Measurements from ENCODE around the gene CCDC83.

CCDC83 gene

DNA sequence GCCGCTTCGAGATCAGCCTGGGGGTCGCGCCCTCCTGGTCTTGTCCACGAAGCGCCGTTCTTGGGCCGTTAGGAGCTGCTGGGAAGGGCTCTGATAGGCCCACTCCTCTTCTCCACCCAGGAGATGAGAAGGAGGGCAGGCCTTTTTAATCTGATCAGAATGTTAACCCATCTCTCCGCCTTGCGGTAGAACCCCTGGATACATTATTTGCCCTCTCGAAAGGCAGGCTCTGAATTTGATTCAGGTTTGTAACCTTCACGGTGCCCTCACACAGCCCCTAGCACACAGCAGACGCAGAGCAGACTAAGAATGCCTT, at the start of gene CCDC83:
Gene CCDC83 (plus strand): TSS at position 43 of the 316 bp plus-strand sequence. CDS start 9,741 bp downstream, outside the sequence.
- H3K36me3 ChIP-seq = no peaks in the 10 kb centered on the region; a peak in 1 of 22 replicates
- no peak for TF ChIP-seq Cebpa-rat (IDR thresholded peaks at IDR 0.05)
- no peaks in the 10 kb centered on the region for H3K27me3 ChIP-seq
- peak within 1 kb of the TSS; percentile 75 to 86 (median 80) for H3K9ac ChIP-seq
- H4K20me1 ChIP-seq = no peaks in the 10 kb centered on the region
- H3K4me2 ChIP-seq = peak within 1 kb of the TSS; percentile 72 to 96 (median 88)
- peak within 1 kb of the TSS; percentile 55 to 83 (median 79) for H3K27ac ChIP-seq
- peak within 1 kb of the TSS; percentile 53 to 70 (median 62) for H3K4me3 ChIP-seq
- H3K4me1 ChIP-seq = peaks cover 4 to 14% (median 7%) of the 10 kb centered on the region in 10 experiments; a peak in 15 of 20 replicates
- H3K9me3 ChIP-seq (replicated peaks in 1 of 11) = peaks cover 10 to 20% (median 14%) of the 10 kb centered on the region in 11 experiments; a peak in 20 of 22 replicates

GRCh38 chr11:85805387-85805786, 49.8 kb upstream of the CCDC83 start:
- peaks cover 0 to 8% (median 0%) of the 10 kb centered on the region in 11 experiments; a peak in 2 of 22 replicates for H4K20me1 ChIP-seq
- H3K4me1 ChIP-seq = peaks cover 3 to 8% (median 6%) of the 10 kb centered on the region in 10 experiments; a peak in 19 of 20 replicates
- H3K9ac ChIP-seq = no peak overlapping the region
- H3K4me3 ChIP-seq = no peak overlapping the region
- H3K4me2 ChIP-seq = no peak overlapping the region
- no peaks in the 10 kb centered on the region for H3K9me3 ChIP-seq (replicated peaks in 1 of 11)
- no peak overlapping the region for H3K27ac ChIP-seq
- H3K36me3 ChIP-seq = no peaks in the 10 kb centered on the region
- H3K27me3 ChIP-seq = peaks cover 14 to 22% (median 18%) of the 10 kb centered on the region in 11 experiments
- no peak for TF ChIP-seq Cebpa-rat (IDR thresholded peaks at IDR 0.05)

DNA sequence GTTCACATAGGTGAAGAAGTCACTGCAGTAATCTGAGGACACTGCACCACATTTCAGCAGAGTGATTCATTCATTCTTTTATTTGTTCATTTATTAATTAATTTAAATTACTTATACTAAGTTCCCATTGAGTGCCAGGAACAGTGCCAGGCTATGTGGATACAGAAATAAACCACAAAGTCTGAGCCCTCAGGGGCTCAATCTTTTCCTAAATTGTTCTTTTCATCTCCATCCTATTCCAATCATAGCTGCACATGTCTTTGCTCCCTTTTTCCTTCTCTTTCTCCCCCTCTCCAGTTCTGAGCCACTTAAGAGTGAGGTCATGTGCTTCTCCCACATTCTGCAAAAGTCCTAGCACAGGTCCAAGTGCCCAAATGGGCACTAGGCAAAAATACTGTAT, 49.2 kb upstream of the CCDC83 start:
- Histone ChIP-seq H3K27ac (no peak overlapping the region), H3K4me1 (peaks cover 8 to 13% (median 11%) of the 10 kb centered on the region in 10 experiments; a peak in 19 of 20 replicates), H3K4me2 (no peak overlapping the region), H3K9me3 (replicated peaks in 1 of 11) (no peaks in the 10 kb centered on the region), H3K27me3 (peaks cover 21 to 28% (median 24%) of the 10 kb centered on the region in 11 experiments), H4K20me1 (peaks cover 0 to 10% (median 0%) of the 10 kb centered on the region in 11 experiments; a peak in 2 of 22 replicates), H3K4me3 (no peak overlapping the region), H3K9ac (no peak overlapping the region), H3K36me3 (no peaks in the 10 kb centered on the region)
- TF ChIP-seq Cebpa-rat (IDR thresholded peaks at IDR 0.05) = no peak

DNA sequence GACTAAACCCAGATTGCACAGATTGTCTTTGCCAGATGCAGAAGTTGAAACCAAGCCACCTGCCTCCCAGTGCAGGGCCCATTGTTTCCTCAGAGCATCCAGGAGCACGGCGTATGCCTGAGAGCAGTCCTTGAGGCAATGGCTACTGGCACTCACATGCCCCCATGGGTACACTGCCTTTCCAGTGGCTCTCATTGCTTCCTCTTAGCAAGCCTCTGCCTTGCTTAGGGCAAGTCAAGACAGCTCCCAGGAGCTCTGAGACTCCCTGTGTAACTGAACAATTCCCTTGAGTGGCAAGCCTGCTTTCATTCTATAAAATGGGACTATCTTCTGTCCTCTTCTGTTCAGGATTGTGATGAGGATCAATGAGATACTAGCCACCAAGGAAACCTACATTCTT, 48.3 kb upstream of the CCDC83 start:
- H3K27ac ChIP-seq = no peak overlapping the region
- H3K27me3 ChIP-seq = peaks cover 29 to 37% (median 33%) of the 10 kb centered on the region in 11 experiments
- H3K9ac ChIP-seq = no peak overlapping the region
- peaks cover 8 to 16% (median 11%) of the 10 kb centered on the region in 10 experiments; a peak in 19 of 20 replicates for H3K4me1 ChIP-seq
- no peak overlapping the region for H3K4me3 ChIP-seq
- peaks cover 0 to 10% (median 0%) of the 10 kb centered on the region in 11 experiments; a peak in 2 of 22 replicates for H4K20me1 ChIP-seq
- TF ChIP-seq Cebpa-rat (IDR thresholded peaks at IDR 0.05) = no peak
- H3K9me3 ChIP-seq (replicated peaks in 1 of 11) = 0 out of 22 replicates have a peak, but pooled peaks cover 0 to 4% (median 0%) of the 10 kb centered on the region in 11 experiments
- no peak overlapping the region for H3K4me2 ChIP-seq
- H3K36me3 ChIP-seq = no peaks in the 10 kb centered on the region

GRCh38 chr11:85809191-85809590, 46.0 kb upstream of the CCDC83 start:
- Histone ChIP-seq H3K4me3 (no peak overlapping the region), H3K36me3 (no peaks in the 10 kb centered on the region), H4K20me1 (peaks cover 0 to 10% (median 0%) of the 10 kb centered on the region in 11 experiments; a peak in 2 of 22 replicates), H3K4me1 (peaks cover 8 to 19% (median 12%) of the 10 kb centered on the region in 10 experiments; a peak in 19 of 20 replicates), H3K27ac (no peak overlapping the region), H3K27me3 (peaks cover 33 to 47% (median 41%) of the 10 kb centered on the region in 11 experiments), H3K9ac (no peak overlapping the region), H3K9me3 (replicated peaks in 1 of 11) (0 out of 22 replicates have a peak, but pooled peaks cover 0 to 4% (median 0%) of the 10 kb centered on the region in 11 experiments), H3K4me2 (no peak overlapping the region)
- TF ChIP-seq Cebpa-rat (IDR thresholded peaks at IDR 0.05) = no peak

DNA sequence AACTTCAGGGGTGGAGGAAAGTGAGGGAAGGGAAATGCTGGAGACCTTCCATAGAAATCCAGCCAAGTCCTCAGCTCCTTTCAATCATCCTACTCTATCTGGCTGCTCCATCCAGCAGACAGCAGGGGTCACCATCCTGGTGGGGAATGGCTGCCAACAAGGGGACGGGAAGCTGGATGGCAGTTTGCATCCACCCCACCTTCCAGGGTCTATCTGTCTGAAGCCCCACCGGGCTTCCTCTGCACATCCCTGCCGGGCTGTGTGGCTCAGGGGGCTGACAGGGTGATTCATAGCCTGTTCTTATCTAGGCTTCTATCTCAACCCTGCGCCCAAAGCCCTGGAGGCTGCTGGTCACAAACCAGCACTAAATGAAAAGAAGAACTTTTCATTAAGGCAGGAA, 45.3 kb upstream of the CCDC83 start:
- Histone ChIP-seq H3K27ac (no peak overlapping the region), H3K4me1 (peaks cover 8 to 19% (median 12%) of the 10 kb centered on the region in 10 experiments; a peak in 19 of 20 replicates), H3K4me2 (peak overlapping the region; percentile 77 to 94 (median 85)), H3K9me3 (replicated peaks in 1 of 11) (0 out of 22 replicates have a peak, but pooled peaks cover 0 to 4% (median 0%) of the 10 kb centered on the region in 11 experiments), H3K4me3 (peak overlapping the region in 3 of 10 experiments; percentile 62 to 72 (median 64); a peak in 7 of 20 replicates), H4K20me1 (peaks cover 0 to 10% (median 0%) of the 10 kb centered on the region in 11 experiments; a peak in 2 of 22 replicates), H3K9ac (no peak overlapping the region), H3K27me3 (peaks cover 33 to 47% (median 41%) of the 10 kb centered on the region in 11 experiments), H3K36me3 (no peaks in the 10 kb centered on the region)
- no peak for TF ChIP-seq Cebpa-rat (IDR thresholded peaks at IDR 0.05)

- Histone ChIP-seq H3K9ac (peak overlapping the region in 7 of 11 experiments; percentile 20 to 66 (median 51); a peak in 10 of 22 replicates), H3K36me3 (no peaks in the 10 kb centered on the region), H3K4me1 (peaks cover 8 to 19% (median 12%) of the 10 kb centered on the region in 10 experiments; a peak in 19 of 20 replicates), H3K27me3 (peaks cover 33 to 47% (median 41%) of the 10 kb centered on the region in 11 experiments), H3K27ac (no peak overlapping the region), H3K9me3 (replicated peaks in 1 of 11) (0 out of 22 replicates have a peak, but pooled peaks cover 0 to 4% (median 0%) of the 10 kb centered on the region in 11 experiments), H3K4me2 (peak overlapping the region; percentile 77 to 94 (median 85)), H3K4me3 (peak overlapping the region; percentile 44 to 72 (median 58)), H4K20me1 (peaks cover 0 to 10% (median 0%) of the 10 kb centered on the region in 11 experiments; a peak in 2 of 22 replicates)
- TF ChIP-seq Cebpa-rat (IDR thresholded peaks at IDR 0.05) = no peak
Measured at GRCh38 chr11:85810521-85810870, 44.7 kb upstream of the CCDC83 start.

GRCh38 chr11:85810871-85811611, 44.1 kb upstream of the CCDC83 start, which contains the start of gene SYTL2:
TSS of gene SYTL2 (minus strand) at chr11:85811141. CDS start at chr11:85757725, 53,416 bp downstream.
- no peak for TF ChIP-seq Cebpa-rat (IDR thresholded peaks at IDR 0.05)
- peak within 1 kb of the TSS; percentile 44 to 72 (median 58) for H3K4me3 ChIP-seq
- peaks cover 8 to 19% (median 12%) of the 10 kb centered on the region in 10 experiments; a peak in 19 of 20 replicates for H3K4me1 ChIP-seq
- H3K27ac ChIP-seq = no peak within 1 kb of the TSS
- H3K36me3 ChIP-seq = no peaks in the 10 kb centered on the region
- H4K20me1 ChIP-seq = peaks cover 0 to 10% (median 0%) of the 10 kb centered on the region in 11 experiments; a peak in 2 of 22 replicates
- H3K4me2 ChIP-seq = peak within 1 kb of the TSS; percentile 77 to 94 (median 85)
- H3K9ac ChIP-seq = peak within 1 kb of the TSS in 8 of 11 experiments; percentile 20 to 66 (median 50); a peak in 10 of 22 replicates
- 0 out of 22 replicates have a peak, but pooled peaks cover 0 to 4% (median 0%) of the 10 kb centered on the region in 11 experiments for H3K9me3 ChIP-seq (replicated peaks in 1 of 11)
- H3K27me3 ChIP-seq = peaks cover 33 to 47% (median 41%) of the 10 kb centered on the region in 11 experiments

All from BLaER1 treated with 17β-estradiol and CSF1 and Interleukin-3, amounts not matched to agents 10 nM and 100 nM (cell line).